HepG2 (cell line): ENCODE data around the gene TTC4. TPM values are rescaled to one million over a fixed set of nuclear protein-coding genes. Genes with fewer than 3 reads are reported as not detected.

Experiments
- E2F2 ChIP-seq: sonication (generic); formaldehyde crosslinking; IDR thresholded peaks from 2 replicates; pipeline ENCODE4 v1.4.0; 2020; ENCODE audit warnings: missing genetic modification reagents, borderline replicate concordance
- GRHL1 ChIP-seq: sonication (generic); formaldehyde crosslinking; conservative IDR thresholded peaks from 2 replicates; pipeline ENCODE4 v1.8.0; 2022; ENCODE audit warnings: missing genetic modification reagents
- HIVEP1 ChIP-seq: sonication (generic); formaldehyde crosslinking; IDR thresholded peaks from 2 replicates; pipeline ENCODE4 v1.4.0; 2020; ENCODE audit warnings: mild to moderate bottlenecking, missing genetic modification reagents
- IKZF1 ChIP-seq: fragments of 450-650 bp; IDR thresholded peaks from 2 replicates; pipeline ENCODE4 v1.7.1; 2016
- LBX2 ChIP-seq: sonication (generic); formaldehyde crosslinking; IDR thresholded peaks from 2 replicates; pipeline ENCODE4 v1.5.0; 2020; ENCODE audit warnings: missing genetic modification reagents, mild to moderate bottlenecking, borderline replicate concordance
- NFYB ChIP-seq: sonication (generic); formaldehyde crosslinking; IDR thresholded peaks from 2 replicates; pipeline ENCODE4 v1.4.0; 2020; ENCODE audit warnings: missing genetic modification reagents
- NR0B2 ChIP-seq: sonication (generic); formaldehyde crosslinking; IDR thresholded peaks from 2 replicates; pipeline ENCODE4 v1.4.0; 2020; ENCODE audit warnings: mild to moderate bottlenecking, missing genetic modification reagents
- POLR2A ChIP-seq, 2 experiments: IDR thresholded peaks; 2 replicates each; pipeline ENCODE4 v1.6.1; 2011; ENCODE audit warnings: low read depth in 2 of 2, low read length in 2 of 2, mild to moderate bottlenecking in 1 of 2, moderate library complexity in 1 of 2; ENCODE audit not compliant: insufficient read depth in 1 of 2
- SKIL ChIP-seq: sonication (generic); formaldehyde crosslinking; IDR thresholded peaks from 2 replicates; pipeline ENCODE4 v1.8.0; 2022; ENCODE audit warnings: missing genetic modification reagents, mild to moderate bottlenecking, moderate library complexity, borderline replicate concordance
- TGIF2 ChIP-seq: IDR thresholded peaks from 2 replicates; pipeline ENCODE4 v1.6.1; 2016; ENCODE audit warnings: control low read depth, missing compliant biosample characterization
- TOPORS ChIP-seq: sonication (generic); formaldehyde crosslinking; IDR thresholded peaks from 2 replicates; pipeline ENCODE4 v1.8.0; 2023; ENCODE audit warnings: mild to moderate bottlenecking, missing genetic modification reagents
- YY1 ChIP-seq: IDR thresholded peaks from 2 replicates; pipeline ENCODE4 v1.6.1; 2011; ENCODE audit warnings: low read length, low read depth, moderate library complexity, mild to moderate bottlenecking; ENCODE audit not compliant: insufficient read depth, insufficient replicate concordance
- ZBTB34 ChIP-seq: sonication (generic); formaldehyde crosslinking; IDR thresholded peaks from 2 replicates; pipeline ENCODE4 v1.8.0; 2022; ENCODE audit warnings: mild to moderate bottlenecking, missing genetic modification reagents
- ZMAT3 ChIP-seq: sonication (generic); formaldehyde crosslinking; conservative IDR thresholded peaks from 2 replicates; pipeline ENCODE4 v1.7.0; 2021; ENCODE audit warnings: missing genetic modification reagents
- ZMYM4 ChIP-seq: sonication (generic); formaldehyde crosslinking; IDR thresholded peaks from 2 replicates; pipeline ENCODE4 v1.8.1; 2023; ENCODE audit warnings: mild to moderate bottlenecking, missing genetic modification reagents
- ZNF317 ChIP-seq: sonication (generic); formaldehyde crosslinking; IDR thresholded peaks from 2 replicates; pipeline ENCODE4 v1.5.0; 2020; ENCODE audit warnings: mild to moderate bottlenecking, missing genetic modification reagents
- ZNF670 ChIP-seq: sonication (generic); formaldehyde crosslinking; IDR thresholded peaks from 2 replicates; pipeline ENCODE4 v1.8.0; 2022; ENCODE audit warnings: mild to moderate bottlenecking, missing genetic modification reagents, borderline replicate concordance
- polyA plus RNA-seq, 8 experiments: library from polyadenylated mRNA; depleted of rRNA in 3 of 8; stranded (reverse) in 7 of 8; unstranded in 1 of 8; fragments of >200 nt; fragmentation: Illumina TruSeq in 4 of 8; extraction: Trizol in 4 of 8; gene quantifications; 2 replicates each; pipeline versions ENCODE4 v1.2.1 to v1.2.3, GENCODE V29; 2011 to 2016; ENCODE audit warnings: low read depth in 4 of 8, missing spikeins in 1 of 8, mixed read lengths in 1 of 8; ENCODE audit not compliant: insufficient read depth in 1 of 8
- total RNA-seq, 5 experiments: library from RNA; depleted of rRNA; stranded (reverse); fragments of >200 nt; fragmentation: Illumina TruSeq; extraction: Trizol; gene quantifications; 2 replicates each; pipeline ENCODE4 v1.2.3, GENCODE V29; 2016; ENCODE audit warnings: low read depth in 1 of 5

TTC4 gene
- total and polyA plus RNA-seq, 2 of the 13 experiments (the other 11 are each of a cell fraction or from before 2014, with no cell fraction given) = 13.1 to 24.7 TPM

- 0 out of 2 replicates have a peak, but pooled peaks have one; percentile 32 for TF ChIP-seq SKIL (CRISPR knock-in tag)
- TF ChIP-seq POLR2A (IDR thresholded peaks at IDR 0.05; ENCODE audit: insufficient read depth in 1 of 2, low read depth in 2 of 2, low read length in 2 of 2) = peak; percentile 89 to 92
- no peak for TF ChIP-seq GRHL1 (CRISPR knock-in tag)
- peak; percentile 65; the same call in 1 of the 2 replicates for TF ChIP-seq E2F2 (CRISPR knock-in tag)
- TF ChIP-seq ZNF317 (CRISPR knock-in tag) = peak; percentile 24; the same call in 1 of the 2 replicates
- no peak for TF ChIP-seq IKZF1
- TF ChIP-seq LBX2 = peak; percentile 75; the same call in 1 of the 2 replicates
- TF ChIP-seq TGIF2 (CRISPR knock-in tag) = peak; percentile 75
- TF ChIP-seq ZNF670 (CRISPR knock-in tag) = peak; percentile 84
- peak; percentile 21; the same call in 1 of the 2 replicates for TF ChIP-seq ZMAT3
- peak; percentile 80 for TF ChIP-seq YY1
- peak; percentile 87 for TF ChIP-seq NR0B2 (CRISPR knock-in tag)
- TF ChIP-seq HIVEP1 (CRISPR knock-in tag) = peak; percentile 85
- TF ChIP-seq NFYB (CRISPR knock-in tag) = peak; percentile 38; the same call in 1 of the 2 replicates
- TF ChIP-seq ZMYM4 (CRISPR knock-in tag) = peak; percentile 92
- peak; percentile 59 for TF ChIP-seq TOPORS (CRISPR knock-in tag)
- TF ChIP-seq ZBTB34 (CRISPR knock-in tag) = peak; percentile 63; the same call in 1 of the 2 replicates
Observed at GRCh38 chr1:54715493-54716298, at the start of gene TTC4 (continued).
